Keratinocyte (primary cell): Measurements from ENCODE around the gene PARP2.

Experiments
- CTCF ChIP-seq, 3 experiments: IDR thresholded peaks in 1 of 3; conservative IDR thresholded peaks in 1 of 3; optimal IDR thresholded peaks in 1 of 3; 2 replicates in 2 of 3; 3 replicates in 1 of 3; pipeline versions ENCODE3 to v1.5.1; 2011; ENCODE audit warnings: low read length in 3 of 3, mild to moderate bottlenecking in 3 of 3, moderate library complexity in 2 of 3, control low read depth in 1 of 3, inconsistent platforms in 1 of 3; ENCODE audit not compliant: insufficient read depth in 2 of 3; ENCODE audit errors: extremely low read depth in 1 of 3
- EZH2 ChIP-seq: IDR thresholded peaks from one replicate; pipeline ENCODE4 v1.6.1; 2012; ENCODE audit warnings: inconsistent platforms, mild to moderate bottlenecking, low read length, moderate library complexity

GRCh38 chr14:20376071-20376588 lies 32.7 kb downstream of the PARP2 start:
- no peak for TF ChIP-seq CTCF (optimal IDR thresholded peaks at IDR 0.05 in 1 of 3, IDR thresholded peaks at IDR 0.05 in 1 of 3, conservative IDR thresholded peaks at IDR 0.05 in 1 of 3; ENCODE audit: extremely low read depth in 1 of 3, insufficient read depth in 2 of 3, low read length in 3 of 3)
- TF ChIP-seq EZH2: no peak
